ENCODE measurements around the gene MCM10. TPM values are rescaled to one million over a fixed set of nuclear protein-coding genes. Genes with fewer than 3 reads are reported as not detected.
A peak's percentile ranks its signal among the peaks of the same experiment; 100 is the strongest.

The MCM10 gene
- total and polyA plus RNA-seq, 9 of the 15 experiments (the other 6 are each of a cell fraction or from before 2014, with no cell fraction given) = 10.4 to 68.1 (median 48.0) TPM

DNA sequence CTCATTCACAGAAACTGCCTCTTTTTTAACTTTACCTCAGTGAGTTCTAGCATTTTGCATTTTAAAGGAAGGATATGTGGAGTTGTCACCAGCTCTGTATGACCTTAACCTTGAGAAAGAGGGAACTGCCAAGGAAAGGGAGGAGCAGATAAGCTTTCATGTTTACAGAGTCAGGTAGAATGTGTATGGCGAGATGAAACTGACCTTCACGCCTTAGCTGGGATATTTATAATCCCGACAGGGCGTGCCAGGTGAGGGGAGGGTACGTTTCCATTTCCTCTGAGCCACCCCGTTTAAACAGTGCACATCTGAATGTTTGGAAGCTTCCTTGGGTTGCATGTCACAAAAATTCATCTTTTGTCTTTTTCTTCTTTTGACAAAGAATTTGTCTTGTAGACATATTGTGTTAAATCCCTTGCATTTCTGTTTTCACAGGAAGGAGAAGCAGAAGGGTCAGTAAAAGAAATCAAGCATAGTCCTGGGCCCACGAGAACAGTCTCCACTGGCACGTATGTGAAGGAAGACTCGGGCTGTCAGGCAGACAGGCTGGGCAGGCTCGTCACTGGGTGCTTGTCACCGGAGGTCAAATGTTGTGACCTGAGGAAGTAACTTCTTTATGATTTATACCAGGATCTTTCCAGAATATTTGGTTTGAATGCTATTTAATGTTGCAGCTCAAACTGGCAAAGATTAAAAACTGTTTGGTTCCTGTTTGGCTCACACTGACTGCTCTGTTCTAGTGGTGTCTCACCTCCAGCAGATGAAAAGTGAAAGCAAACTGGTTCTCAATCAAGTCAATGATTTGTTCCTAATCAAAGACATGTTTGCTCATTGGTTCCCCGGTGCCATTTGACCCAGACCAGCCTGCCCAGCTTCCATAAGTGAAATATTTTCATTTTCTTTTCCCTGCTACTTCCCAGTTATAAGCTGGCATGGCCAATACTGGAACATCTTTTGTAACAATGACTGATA, 45.2 kb upstream of the MCM10 start (continued):
- TF ChIP-seq, protein P1, sequence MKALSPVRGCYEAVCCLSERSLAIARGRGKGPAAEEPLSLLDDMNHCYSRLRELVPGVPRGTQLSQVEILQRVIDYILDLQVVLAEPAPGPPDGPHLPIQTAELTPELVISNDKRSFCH (CRISPR knock-in tag; IDR thresholded peaks at IDR 0.05) = no peak
- TF ChIP-seq, protein P1 (tag; IDR thresholded peaks at IDR 0.05) = 0 out of 2 replicates have a peak, but pooled peaks have one; percentile 20
- TF ChIP-seq ARID1B (IDR thresholded peaks at IDR 0.05) = peak; percentile 61
- TF ChIP-seq KDM5B (IDR thresholded peaks at IDR 0.05; ENCODE audit: insufficient replicate concordance, low read depth, low read length) = no peak
- no peak for TF ChIP-seq SNIP1 (IDR thresholded peaks at IDR 0.05; ENCODE audit: low read depth)
- TF ChIP-seq PYGO2 (tag; IDR thresholded peaks at IDR 0.05) = no peak
- TF ChIP-seq ZNF696 (CRISPR knock-in tag; conservative IDR thresholded peaks at IDR 0.05) = no peak
- TF ChIP-seq, protein P2, sequence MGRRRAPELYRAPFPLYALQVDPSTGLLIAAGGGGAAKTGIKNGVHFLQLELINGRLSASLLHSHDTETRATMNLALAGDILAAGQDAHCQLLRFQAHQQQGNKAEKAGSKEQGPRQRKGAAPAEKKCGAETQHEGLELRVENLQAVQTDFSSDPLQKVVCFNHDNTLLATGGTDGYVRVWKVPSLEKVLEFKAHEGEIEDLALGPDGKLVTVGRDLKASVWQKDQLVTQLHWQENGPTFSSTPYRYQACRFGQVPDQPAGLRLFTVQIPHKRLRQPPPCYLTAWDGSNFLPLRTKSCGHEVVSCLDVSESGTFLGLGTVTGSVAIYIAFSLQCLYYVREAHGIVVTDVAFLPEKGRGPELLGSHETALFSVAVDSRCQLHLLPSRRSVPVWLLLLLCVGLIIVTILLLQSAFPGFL (CRISPR knock-in tag; IDR thresholded peaks at IDR 0.05) = no peak
- TF ChIP-seq CHD4 (IDR thresholded peaks at IDR 0.05; ENCODE audit: insufficient read depth, insufficient replicate concordance, low read depth, low read length, poor library complexity, severe bottlenecking) = no peak
- TF ChIP-seq ATF1 (CRISPR knock-in tag; IDR thresholded peaks at IDR 0.05) = no peak
- no peak; the same call in 1 of the 2 replicates for TF ChIP-seq ATF1 (tag; IDR thresholded peaks at IDR 0.05)
- no peak for TF ChIP-seq ZBTB1 (CRISPR knock-in tag; IDR thresholded peaks at IDR 0.05; ENCODE audit: borderline replicate concordance, low read depth)
- peak; percentile 45 for TF ChIP-seq CBFA2T3 (IDR thresholded peaks at IDR 0.05)
- TF ChIP-seq SMARCA4 (IDR thresholded peaks at IDR 0.05) = peak; percentile 40; the same call in 1 of the 2 replicates
- TF ChIP-seq ZEB2 (IDR thresholded peaks at IDR 0.05) = peak; percentile 79
- TF ChIP-seq LEF1 (IDR thresholded peaks at IDR 0.05) = peak; percentile 42; the same call in 1 of the 2 replicates
- TF ChIP-seq, protein P3, sequence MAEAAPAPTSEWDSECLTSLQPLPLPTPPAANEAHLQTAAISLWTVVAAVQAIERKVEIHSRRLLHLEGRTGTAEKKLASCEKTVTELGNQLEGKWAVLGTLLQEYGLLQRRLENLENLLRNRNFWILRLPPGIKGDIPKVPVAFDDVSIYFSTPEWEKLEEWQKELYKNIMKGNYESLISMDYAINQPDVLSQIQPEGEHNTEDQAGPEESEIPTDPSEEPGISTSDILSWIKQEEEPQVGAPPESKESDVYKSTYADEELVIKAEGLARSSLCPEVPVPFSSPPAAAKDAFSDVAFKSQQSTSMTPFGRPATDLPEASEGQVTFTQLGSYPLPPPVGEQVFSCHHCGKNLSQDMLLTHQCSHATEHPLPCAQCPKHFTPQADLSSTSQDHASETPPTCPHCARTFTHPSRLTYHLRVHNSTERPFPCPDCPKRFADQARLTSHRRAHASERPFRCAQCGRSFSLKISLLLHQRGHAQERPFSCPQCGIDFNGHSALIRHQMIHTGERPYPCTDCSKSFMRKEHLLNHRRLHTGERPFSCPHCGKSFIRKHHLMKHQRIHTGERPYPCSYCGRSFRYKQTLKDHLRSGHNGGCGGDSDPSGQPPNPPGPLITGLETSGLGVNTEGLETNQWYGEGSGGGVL (CRISPR knock-in tag; IDR thresholded peaks at IDR 0.05) = no peak
- peak; percentile 86 for TF ChIP-seq CTBP1 (IDR thresholded peaks at IDR 0.05; ENCODE audit: borderline replicate concordance)
- TF ChIP-seq ZNF764 (CRISPR knock-in tag; IDR thresholded peaks at IDR 0.05; ENCODE audit: low read depth) = no peak
- TF ChIP-seq RAD21 (CRISPR knock-in tag; conservative IDR thresholded peaks at IDR 0.05 in 1 of 2, IDR thresholded peaks at IDR 0.05 in 1 of 2) = no peak
- no peak for TF ChIP-seq ZNF311 (CRISPR knock-in tag; IDR thresholded peaks at IDR 0.05)
- no peak for TF ChIP-seq ZKSCAN1 (IDR thresholded peaks at IDR 0.05; ENCODE audit: low read depth, low read length)
- TF ChIP-seq TCFL5 (CRISPR knock-in tag; conservative IDR thresholded peaks at IDR 0.05) = no peak
- TF ChIP-seq MTA1 (IDR thresholded peaks at IDR 0.05; ENCODE audit: borderline replicate concordance) = no peak
- TF ChIP-seq JUNB (CRISPR knock-in tag; conservative IDR thresholded peaks at IDR 0.05) = no peak
- no peak for TF ChIP-seq NFIX (CRISPR knock-in tag; IDR thresholded peaks at IDR 0.05; ENCODE audit: low read depth)

Data from K562 (cell line).